C1 segment of cervical spinal cord (tissue), 14 donors: ENCODE results near the gene MAB21L4.

Source experiments
- DNase-seq, 14 donors: peaks; one replicate each; lab custom pipeline; 2025; lab: John Stamatoyannopoulos, UW

The MAB21L4 gene

DNA sequence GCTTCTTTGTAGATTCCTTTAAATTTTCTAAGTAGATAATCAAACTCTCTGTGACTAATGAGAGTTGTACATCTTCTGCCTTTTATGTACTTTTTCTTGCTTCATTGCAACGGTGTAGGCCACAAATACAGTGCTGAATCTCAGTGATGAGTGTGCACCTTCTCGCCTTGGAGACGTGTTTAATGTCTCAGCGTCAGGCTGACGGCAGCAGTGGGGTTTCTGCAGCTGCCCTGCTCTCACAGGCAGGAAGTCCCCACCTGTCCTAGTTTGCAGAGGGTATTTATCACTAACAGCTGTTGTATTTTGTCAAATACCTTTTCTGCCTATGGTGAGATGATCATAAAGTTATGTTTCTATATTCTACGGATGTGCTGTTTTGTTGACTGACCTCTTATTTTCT, 14.0 kb downstream of the MAB21L4 start:
- DNase-seq, result no peak

GRCh38 chr2:240879105-240879504, 16.9 kb downstream of the MAB21L4 start:
- DNase-seq, result no peak

GRCh38 chr2:240878341-240878936, 17.5 kb downstream of the MAB21L4 start:
- no peak for DNase-seq

DNA sequence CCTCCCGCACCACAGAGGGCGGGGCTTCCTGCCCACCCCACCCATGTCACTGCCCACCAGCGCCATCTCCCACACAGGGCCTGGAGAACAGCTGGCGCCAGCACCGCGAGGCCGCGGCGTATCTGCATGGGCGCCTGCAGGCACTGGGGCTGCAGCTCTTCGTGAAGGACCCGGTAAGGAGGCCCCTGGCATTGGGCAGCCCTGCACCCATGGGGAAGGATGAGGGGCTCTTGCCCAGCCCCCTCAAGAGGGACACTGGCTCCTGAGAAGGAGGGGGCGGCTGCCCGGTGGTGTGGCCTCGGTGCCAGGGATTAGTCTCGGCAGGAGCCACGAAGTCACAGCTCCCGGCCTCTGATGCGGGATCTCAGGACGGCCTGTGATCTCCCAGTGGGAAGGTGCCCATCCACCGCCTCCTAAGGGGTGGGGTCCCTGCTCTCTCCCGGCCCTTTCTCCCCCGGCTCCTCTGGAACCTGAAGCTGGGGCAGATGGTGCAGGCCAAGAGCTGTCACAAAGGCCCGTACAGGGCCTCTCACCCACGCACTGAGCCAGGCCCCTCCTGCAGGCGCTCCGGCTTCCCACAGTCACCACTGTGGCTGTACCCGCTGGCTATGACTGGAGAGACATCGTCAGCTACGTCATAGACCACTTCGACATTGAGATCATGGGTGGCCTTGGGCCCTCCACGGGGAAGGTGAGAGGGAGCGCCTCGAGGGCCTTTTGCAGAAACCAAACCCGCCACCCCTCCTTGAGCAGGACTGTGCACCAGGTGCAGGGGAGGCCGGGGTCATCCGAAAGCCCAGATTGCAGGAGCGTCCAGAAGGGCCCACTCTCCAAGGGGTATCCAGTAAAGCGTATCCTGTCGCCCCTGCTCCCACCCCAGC, 18.3 kb downstream of the MAB21L4 start:
- no peak for DNase-seq

- no peak for DNase-seq
Observed at GRCh38 chr2:240876475-240877251, 19.3 kb downstream of the MAB21L4 start.

DNA sequence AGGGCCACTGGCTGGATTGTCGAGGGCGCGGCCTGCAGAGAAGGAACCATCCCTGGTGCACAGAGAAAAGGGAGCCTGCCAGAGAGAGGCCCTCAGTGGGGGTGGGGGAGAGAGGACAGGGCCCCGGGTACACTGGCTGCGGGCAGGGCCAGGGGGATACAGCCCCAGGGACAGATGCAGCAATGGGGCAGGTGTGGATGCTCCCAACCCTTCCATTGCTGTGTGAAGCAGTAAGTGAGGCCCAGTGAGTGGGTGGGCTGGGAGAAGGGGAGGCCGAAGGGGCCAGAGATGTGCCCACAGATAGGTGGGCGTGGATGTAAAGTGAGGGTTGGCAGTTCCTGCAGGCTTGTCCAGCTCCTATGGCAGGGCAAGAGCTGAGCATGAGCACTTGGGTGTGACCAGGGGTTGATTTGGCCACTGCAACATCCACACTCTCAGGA, 19.9 kb downstream of the MAB21L4 start:
- no peak for DNase-seq

DNA sequence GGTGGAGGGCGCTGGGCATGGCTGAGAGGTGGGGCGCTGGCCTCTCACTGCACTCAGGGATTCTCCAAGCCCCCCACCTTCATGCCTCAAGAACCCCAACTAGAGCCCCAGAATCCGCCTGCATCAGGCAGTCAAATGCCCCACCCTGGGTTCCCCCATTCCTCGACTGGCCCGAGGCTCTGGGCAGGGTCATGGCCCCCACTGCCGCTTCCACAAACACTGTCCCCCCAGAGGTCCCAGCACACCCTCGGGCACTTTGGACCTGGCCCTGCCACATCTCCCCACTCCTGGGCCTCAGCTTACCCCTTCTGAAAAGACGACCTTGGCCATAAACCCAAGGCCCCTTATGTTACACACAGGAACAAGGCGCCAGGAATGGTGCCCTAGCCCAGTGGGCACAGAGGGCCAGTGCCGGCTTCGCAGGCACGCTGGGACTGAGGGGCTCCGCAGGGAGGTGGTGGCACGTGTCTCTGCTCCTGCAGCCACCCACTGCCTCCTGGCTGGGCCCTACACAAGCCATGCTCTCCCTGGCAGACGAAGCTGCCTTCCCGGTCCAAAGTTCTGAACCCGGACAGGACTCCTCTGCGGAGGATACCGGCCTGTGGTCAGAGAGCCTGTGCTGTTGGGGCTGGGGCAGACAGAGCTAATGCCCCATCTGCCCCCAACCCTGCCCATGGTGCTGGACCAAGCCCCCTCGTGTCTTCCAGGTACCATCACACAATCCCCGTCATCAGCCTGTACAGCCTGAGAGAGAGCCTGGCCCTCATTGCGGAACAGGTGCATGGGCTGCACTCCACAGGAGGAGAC, 20.5 kb downstream of the MAB21L4 start:
- DNase-seq, result no peak

GRCh38 chr2:240874715-240875227, 21.2 kb downstream of the MAB21L4 start:
- DNase-seq, result no peak

GRCh38 chr2:240873805-240874714, 21.9 kb downstream of the MAB21L4 start:
- DNase-seq, result no peak

DNA sequence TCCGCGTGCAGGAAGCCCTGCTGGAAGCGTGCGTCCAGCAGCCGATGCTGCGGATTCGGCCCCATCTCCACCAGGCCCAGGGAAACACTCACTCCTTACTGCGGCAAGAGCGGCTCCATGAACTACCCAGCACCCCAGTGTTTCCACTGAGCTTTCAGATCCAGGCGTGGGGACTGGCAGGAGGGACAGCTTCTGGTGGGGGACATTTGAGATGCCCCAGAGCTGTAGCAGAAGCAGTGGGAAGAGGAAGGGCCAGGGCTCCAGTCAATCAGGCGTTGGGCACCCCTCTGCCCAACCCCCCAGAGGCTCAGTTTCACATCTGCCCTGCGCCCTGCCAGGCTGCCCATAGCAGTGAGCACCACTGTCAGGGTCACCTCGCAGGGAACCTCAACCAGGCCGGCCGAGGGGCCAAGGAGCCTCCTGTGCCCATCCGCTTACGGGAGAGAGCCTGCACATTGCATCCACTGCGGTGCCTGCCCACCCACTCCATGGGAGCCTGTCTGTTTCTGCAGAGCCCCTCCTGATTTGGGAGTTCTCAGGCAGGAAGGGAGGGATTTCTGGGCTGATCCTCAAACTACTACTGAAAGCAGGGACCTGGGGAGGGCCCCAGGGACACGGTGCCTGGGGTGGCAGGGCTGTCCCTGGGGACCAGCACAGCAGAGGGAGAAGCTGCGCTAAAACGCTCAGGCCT, 22.7 kb downstream of the MAB21L4 start:
- DNase-seq, result no peak

DNA sequence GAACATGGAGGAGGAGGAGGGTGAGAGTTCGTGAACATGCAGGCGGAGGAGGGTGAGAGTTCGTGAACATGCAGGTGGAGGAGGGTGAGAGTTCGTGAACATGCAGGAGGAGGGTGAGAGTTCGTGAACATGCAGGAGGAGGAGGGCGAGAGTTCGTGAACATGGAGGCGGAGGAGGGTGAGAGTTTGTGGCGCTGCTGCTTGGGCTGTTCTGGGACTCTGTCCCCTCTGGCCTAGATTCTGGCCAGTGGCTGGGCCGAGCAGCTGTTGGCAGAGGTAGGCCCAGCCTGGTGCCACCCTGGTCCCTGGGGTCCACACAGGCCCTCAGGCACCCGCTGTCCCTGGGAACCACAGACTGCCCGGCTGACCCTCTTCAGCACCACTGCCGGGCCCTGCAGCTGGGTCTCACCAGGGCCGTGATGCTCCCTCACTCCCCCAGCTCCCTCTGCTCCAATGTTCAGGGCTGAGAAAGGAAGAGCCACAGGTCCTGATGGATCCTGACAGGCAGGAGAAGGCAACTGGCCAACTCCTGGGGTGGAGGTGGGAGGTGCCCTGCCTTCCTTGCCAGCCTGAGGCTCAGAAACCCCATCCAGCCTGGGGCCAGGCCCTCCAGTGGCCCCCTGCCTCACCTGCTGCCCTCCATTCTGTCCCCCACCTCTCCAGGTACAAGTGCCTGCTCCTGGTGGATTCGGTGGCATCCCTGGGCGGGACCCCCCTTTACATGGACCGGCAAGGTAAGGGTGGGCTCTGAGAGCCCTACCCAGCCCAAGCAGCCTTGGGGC, 23.4 kb downstream of the MAB21L4 start:
- no peak for DNase-seq

- no peak for DNase-seq
Observed at GRCh38 chr2:240871071-240871958, 24.6 kb downstream of the MAB21L4 start.

- DNase-seq, result no peak
Observed at GRCh38 chr2:240869956-240870875, 25.7 kb downstream of the MAB21L4 start.

DNA sequence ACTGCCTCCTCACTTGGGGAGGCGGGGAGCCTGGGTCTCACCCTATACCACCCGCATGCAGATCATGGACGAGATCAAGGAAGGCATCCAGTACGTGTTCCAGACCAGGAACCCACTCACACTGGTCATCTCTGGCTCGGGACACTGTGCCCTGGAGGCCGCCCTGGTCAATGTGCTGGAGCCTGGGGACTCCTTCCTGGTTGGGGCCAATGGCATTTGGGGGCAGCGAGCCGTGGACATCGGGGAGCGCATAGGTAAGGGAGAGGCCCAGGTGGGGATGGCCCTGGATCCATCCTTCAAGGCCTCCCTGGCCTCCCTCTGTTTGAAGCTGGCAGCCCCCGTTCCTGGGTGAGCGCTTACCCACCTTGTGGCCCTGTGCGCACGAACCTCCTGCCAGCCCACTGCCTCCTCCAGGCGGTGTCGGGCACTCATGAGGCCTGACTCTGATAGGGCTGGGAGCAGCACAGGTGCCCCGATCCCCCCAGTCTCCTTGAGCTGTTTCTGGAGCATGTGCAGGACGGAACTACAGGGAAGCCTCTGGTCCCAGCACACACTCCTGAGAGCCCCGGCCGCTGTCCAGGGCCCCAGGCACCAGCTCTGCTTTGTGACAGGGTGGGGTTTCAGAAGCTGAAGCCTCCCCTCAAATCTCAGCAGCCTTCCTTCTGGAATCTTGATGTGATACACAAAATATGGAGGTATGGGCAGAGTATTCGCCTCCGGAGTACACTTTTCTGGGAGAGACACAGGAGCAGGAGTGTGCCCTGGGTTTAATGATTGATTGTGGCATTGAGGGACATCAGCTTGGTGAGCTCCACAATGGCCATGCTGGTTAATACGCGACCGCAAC, 26.6 kb downstream of the MAB21L4 start:
- DNase-seq, result no peak

GRCh38 chr2:240868286-240869108, 27.5 kb downstream of the MAB21L4 start, which contains the start of gene AGXT:
TSS of gene AGXT (plus strand) at chr2:240868824. CDS start at chr2:240868866, 42 bp downstream.
- DNase-seq, result no peak
